ENCODE data around the gene LPCAT1.
"Not testable (repeated sequence)": the region's sequence is repeated elsewhere in the genome, so short reads cannot be mapped to it uniquely, and the experiment has no call there.

LPCAT1 gene

DNA sequence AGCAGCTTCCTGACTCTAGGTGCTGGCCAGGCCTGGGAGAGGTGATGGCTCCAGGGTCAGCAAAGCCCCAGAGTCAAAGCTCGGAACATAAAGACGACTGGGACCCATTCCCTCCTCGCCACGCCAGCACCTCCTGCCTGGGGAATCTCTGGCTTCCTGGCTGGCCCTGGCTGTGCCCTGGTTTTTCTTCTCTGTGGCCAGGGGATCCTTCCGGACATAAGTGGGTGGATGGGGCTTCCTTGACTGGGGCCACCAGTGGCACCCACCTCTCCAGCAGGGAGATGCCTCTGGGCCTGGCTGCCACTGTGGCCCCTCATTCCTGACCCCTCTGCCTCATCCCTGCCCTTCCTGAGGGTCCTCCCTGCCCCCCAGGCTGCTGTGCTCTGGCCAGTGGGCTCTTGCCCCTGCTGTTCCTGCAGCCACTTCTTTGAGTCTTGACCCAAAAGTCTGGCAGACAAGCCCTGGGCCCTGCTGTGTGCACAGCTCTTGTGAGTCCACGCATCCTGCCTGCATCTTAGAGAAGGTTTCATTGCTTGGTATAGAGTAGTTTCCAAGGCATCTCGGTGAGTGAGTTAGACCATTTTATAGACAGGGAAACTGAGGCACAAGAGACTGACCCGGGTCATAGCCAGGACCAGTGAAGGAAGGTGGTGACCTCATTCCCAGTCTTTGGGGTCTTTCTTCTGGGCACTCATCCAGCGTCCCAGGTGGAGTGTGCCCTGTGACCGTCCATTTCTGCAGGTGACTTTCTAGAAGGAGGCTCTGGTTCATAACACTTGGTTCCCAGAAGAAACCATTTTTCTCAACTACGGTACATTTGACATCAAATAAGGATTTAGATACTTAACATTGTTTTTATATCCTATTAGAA lies 17.3 kb upstream of the LPCAT1 start:
- no peak for DNase-seq (ENCODE audit: low spot score)

DNA sequence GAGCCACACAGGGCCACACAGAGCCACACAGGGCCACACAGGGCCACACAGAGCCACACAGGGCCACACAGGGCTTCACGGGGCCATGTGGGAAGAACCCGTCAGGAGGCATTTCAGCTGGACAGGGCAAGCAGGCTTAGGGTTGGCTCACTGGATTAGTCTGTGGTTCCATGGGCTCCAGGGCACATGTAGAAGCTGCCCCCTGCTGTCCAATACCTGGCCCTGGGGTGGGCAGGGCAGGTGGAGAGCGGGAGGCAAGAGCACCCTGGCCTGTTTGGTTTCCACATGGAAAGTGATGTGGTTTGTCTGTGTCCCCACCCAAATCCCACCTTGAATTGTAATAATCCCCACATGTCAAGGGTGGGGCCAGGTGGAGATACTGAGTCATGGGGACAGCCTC lies 16.4 kb upstream of the LPCAT1 start:
- no peak for DNase-seq (ENCODE audit: low spot score)

DNA sequence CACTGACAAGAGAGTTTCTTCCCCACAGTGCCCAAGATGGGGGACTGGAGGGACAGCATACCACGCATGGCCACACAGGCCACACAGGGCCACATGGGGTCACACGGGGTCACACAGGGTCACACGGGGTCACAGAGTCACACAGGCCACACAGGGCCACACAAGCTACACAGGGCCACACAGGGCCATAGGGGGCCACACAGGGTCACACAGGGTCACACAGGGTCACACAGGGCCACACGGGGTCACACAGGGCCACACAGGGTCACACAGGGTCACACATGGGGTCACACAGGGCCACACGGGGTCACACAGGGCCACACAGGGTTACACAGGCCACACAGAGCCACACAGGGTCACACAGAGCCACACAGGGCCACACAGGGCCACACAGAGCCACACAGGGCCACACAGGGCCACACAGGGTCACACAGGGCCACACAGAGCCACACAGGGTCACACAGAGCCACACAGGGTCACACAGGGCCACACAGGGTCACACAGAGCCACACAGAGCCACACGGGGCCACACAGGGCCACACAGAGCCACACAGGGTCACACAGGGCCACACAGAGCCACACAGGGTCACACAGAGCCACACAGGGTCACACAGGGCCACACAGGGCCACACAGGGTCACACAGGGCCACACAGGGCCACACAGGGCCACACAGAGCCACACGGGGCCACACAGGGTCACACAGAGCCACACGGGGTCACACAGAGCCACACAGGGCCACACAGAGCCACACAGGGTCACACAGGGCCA lies 15.8 kb upstream of the LPCAT1 start:
- not testable (repeated sequence) for DNase-seq (ENCODE audit: low spot score)

DNA sequence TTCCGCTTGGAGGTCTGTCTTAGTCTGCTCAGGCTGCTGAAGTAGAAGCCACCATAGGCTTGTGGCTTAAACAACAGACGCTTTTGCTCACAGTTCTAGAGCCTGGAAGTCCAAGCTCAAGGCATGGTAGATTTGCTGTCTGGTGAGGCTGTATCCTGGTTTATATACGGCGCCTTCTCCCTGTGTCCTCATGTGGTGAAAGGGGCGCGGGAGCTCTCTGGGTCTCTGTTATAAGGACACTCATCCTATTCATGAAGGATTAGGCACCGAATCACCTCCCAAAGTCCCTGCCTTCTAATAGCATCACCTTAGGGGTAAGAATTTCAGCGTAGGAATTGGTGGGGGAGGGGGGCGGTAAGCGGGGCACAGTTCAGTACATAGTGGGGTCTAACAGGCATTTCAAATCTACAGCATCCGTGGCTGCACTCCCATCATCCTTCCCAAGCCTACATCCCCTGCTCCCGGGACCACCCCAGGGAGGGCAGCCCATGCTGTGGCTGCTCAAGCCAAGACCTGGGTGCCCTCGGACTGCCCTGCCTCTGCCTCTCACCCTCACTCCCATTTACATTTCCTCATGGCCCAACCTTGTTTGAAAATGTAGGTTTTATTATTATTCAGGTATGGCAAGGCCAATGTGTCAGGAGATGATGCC lies 15.1 kb upstream of the LPCAT1 start:
- DNase-seq (ENCODE audit: low spot score) = no peak

DNA sequence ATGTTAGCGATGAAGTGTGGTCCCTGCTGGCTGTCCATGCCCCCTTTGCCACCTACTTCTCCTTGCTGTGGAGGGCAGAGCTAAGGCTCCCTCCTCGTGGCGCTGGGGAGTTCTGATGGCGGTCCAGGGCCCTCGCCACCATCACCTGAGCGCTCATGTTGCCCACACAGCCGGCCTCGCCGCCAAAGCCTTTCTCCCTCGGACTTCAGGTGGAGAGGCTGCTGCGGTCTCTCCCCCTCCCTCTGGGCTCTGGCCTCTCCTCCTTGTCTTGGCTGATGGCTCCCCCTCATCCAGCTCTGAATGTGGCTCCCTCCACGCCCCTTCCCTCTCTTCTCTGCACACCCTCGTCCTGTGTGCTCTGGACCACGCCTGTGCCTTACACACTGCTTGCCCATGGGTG lies 14.5 kb upstream of the LPCAT1 start:
- DNase-seq (ENCODE audit: low spot score) = no peak

DNA sequence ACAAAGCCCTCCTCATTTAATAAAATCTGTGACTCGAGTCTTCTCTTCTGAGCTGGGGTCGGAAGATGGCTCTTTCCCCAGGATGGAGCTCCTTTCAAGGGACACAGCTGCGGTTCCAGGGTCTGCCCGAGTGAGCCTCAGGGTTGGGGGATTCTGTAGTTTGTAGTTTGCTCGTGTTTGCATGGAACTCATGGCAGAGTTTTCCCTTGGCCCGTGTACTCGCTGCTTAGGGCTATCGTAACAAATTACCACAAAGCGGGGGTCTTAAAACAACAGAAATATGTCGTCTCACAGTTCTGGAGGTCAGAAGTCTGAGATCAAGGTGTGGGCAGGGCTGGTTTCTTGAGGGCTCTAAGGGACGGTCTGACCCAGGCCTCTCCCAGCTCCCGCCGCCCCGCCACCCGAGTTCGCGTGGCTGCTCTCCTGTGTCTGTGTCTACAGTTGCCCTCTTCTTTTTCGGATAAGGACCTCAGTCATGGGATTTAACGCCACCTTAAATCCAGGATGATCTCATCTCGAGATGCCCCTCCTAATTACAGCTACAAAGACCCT lies 13.9 kb upstream of the LPCAT1 start:
- no peak for DNase-seq (ENCODE audit: low spot score)

DNA sequence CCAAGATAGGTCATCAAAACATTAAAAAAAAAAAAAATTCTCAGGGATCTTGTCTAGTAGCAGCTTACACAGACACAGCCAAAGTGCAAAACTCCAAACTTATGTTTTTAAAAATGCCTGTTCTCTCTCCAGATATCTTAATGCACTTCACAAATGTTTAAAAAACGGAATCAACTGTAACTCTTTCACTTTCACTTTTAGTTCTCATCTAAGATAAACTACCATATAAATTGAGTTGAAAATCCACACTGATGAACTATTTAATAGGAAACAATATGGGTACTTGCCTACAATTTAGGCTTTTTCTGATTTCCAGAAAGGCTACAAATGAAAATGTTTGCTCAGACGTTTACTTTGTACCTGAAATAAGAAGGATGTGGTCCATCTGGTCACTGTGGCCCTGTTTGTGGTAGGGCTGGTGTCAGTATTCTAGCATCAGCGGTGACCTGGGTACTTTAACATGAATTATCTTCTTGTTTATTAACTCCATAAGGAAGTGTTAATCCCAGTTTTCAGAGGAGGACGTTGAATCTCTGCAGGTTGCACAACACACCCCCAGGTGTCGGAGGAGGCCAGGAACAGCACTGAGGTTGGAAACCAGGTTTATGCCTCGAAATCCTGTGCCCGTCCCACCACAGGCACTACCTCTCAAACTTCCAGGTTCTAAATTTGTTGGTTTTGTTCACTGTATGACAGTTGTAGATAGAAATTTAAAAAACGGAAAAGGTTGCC lies 13.3 kb upstream of the LPCAT1 start:
- no peak for DNase-seq (ENCODE audit: low spot score)

DNA sequence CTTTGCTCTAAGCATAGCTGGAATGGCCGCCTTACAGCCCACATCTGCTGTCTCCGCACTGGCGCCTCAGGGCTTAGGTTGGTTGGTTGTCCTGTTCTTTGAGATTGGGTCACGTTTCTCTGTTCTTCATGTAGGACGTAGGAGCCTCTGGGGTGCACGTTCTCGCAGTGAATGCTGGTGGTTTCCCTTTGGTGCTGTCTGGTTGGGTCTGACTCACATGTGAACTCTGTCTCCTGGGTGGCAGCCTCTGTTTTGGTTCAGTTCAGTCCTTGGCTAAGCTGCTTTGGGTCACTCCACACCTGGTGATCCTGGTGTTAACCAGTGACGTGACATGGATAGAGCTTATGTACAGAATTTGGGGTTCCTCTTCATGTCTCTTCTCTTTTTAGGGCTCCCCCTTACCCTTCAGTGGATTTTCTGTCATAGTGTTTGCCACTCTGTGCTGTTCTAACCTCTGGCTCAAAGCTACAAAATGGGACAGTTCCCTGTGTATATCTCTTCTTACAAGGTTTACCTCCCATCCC lies 12.6 kb upstream of the LPCAT1 start:
- peak; percentile 64 for DNase-seq (ENCODE audit: low spot score)

DNA sequence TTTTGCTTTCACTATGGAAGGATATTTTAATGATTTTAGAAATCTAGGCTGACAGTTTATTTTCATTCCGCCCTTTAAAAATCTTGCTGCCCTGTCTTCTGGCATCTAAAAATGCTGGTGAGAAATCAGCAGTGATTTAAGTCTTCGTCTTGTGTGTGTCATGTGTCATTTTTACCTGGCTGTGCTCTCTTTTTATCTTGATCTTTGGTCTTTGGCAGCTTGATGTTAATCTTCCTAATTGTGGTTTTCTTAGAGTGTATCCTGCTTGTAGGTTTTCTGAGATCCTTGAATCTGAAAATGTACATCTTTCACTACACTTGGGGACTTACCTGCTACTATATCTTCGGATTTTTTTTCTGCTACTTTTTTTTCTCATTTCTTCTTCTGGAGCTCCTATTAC lies 11.9 kb upstream of the LPCAT1 start:
- DNase-seq (ENCODE audit: low spot score) = no peak

DNA sequence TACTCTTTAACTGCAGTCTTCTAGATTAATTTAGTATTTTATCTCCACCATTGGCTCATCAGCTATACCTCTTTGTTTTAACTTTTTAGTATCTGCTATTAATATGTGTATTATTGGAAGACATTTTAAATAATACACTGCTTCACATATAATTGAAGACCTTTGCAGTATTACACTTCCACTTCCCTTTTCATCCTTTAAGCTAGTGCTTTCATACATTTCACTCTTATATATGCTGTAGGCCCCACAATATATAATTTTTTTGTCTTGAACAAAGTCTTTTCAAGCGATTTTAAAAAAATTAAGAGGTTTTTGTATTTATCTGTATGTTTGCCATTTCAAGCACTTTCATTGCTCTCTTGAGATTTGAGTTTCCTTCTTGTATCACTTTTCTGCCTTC lies 8.6 kb upstream of the LPCAT1 start:
- DNase-seq (ENCODE audit: low spot score) = no peak

DNA sequence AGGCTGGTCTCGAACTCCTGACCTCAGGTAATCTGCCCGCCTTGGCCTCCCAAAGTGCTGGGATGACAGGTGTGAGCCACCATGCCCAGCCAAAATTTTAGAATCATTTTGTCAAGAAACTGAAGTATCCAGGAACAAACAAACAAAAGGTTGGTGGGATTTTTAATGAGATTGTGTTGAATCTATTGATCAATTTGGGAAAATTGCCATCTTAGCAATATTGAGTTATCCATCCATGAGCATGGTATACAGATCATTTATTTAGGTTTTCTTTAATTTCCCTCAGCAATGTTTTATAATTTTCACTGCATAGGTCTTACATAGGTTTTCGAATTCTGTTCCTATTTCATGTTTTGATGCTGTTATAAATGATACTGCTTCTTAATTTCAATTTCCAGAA lies 5.7 kb upstream of the LPCAT1 start:
- DNase-seq (ENCODE audit: low spot score) = no peak

DNA sequence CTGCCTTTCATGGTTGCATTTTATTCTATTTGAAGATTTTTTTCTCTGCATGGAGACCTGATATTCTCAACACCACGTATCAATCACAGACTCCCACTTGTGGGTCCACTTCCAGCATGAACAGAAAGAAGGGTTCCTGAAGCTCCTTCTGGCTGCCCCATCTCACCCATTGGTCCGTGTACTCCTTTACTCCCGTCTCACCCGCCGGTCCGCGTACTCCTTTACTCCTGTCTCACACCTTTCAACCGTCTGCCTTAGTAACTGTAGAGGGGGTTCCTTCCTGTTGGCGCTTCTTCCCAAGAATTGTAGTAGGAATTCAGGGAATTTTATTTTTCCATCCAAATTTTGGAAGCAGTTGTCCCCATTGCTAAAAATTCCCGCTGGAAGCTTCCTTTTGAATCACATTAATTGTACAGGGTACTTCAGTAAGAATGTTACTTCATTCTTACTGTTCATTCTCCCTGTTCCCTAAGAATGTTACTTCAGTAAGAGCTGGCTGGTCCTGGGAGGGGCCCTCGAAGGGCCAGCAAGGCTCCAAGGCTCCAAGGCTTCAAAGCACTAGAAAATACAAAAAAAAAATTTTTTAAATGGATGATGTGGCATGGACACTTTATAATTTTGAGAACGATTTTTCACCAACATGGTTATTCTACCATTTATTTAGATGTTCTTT lies 3.9 kb upstream of the LPCAT1 start:
- DNase-seq (ENCODE audit: low spot score) = no peak

DNA sequence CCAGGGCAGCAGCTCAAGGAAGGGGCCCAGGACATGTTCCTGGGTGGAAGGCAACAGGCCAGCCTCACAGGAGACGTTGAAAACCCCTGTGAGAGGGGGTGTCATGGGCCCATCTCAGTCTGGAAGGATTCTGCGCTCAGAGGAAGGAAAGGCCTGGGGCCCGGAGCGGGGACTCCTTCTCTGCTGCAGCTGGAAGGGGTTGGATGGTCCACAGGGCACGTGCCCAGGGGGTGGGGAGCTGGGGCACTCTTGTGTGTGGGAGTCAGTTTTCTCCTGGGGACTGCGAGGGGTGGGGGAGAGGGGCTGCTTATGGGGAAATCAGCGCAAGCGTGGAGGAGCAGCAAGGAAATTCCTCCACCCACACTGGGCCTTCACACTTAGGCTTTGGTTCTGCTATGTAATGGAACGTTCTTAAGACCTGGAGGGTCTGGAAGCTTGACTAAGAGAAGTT lies 2.9 kb upstream of the LPCAT1 start:
- DNase-seq (ENCODE audit: low spot score) = no peak

DNA sequence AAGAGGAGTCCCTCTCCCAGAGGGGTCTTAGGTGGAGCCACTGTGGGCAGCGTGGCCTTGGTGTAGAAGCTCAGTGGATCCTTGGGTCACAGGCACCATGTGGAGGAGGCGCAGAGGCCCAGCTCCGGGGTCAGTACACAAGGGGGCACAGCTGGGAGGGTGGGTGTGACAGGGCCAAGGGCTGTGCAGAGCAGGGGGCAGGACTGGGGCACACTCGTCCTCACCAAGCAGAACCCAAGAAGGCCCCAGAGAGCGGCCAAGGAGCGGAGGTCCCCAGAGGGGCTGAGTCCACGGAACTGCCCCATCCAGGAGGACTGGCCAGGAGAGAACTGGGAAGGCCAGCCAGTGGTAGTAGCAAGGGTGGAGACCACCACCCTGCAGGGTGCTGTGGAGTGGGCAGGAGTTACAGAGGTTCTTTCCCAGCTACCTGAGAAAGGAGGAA lies 2.5 kb upstream of the LPCAT1 start:
- DNase-seq (ENCODE audit: low spot score) = no peak

DNA sequence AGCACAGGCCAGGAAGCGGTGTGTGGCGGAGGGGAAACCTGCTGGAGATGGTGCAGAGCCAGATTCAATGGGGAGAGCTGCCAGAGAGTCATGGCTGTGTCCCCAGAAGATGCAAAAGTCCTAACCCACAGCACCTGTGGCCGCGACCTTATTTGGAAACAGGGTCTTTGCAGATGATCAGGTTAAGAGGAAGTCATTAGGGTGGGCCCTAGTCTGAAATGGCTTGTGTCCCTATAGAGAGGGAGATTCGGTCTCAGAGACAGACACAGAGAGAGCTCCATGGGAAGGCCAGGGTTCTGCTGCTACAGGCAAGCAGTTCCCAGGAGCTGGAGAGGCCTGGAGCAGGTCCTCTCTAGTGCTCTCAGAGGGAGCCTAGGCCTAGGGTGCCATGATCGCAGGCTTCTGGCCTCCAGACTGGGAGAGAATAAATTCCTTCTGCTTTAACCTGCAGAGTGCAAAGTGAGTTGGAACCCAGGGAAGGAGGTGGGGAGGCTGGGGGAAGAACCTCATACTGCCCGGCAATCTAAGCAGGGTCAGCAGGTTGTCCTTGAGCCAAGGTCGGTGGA lies 1.9 kb upstream of the LPCAT1 start:
- no peak for DNase-seq (ENCODE audit: low spot score)

DNA sequence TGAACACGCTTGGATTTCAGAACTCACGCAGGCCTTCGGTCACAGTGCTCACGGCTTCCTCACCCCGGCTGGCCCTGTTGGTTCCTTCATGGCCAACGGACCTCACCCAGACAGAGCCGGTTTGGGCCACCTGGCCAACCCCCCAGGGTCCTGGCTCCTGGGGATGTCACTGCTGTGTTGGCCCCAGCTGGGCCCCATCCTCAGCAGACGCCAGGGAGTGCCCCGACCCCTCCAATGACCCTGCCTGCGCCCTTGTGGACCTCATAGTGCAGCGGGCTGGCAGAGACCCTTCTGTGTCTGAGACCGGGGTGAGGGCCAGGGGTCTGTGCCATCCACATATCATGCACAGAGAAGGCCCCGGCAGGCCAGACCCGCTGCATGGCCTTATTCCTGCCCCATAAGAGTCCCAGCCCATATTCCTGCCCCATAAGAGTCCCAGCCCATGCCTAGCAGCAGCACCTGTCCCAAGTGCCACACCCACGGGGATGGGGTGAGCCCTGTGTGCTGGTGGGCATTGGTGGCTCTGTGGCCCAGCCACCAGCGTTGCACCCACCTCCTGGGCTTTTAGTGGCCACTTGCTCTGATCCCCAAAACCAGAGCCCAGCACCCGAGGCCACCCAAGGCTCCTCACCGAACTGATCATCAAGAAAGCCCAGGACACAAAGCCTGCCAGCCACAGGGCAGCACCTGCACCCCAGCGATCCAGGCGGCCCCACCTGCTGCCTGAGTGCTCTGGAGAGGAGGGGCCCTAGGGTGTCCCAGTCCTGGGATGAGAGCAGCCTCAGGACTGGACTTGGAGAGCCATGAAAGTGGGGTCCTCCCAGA lies 1.3 kb upstream of the LPCAT1 start:
- no peak for DNase-seq (ENCODE audit: low spot score)

DNA sequence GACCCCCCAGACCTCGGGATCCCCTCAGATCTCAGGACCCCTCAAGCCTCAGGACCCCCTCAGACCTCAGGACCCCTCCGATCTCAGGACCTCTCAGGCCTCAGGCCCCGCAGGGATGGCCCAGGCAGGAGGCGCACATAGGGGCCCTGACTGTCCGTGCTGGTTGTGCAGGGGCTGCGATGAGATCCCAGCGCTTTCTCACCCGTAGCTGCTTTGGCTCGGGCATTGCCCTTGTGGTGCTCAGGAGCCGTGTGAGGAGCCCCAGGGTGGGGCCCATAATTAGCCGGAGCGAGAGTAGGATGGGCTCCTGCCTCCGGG lies 680 bp upstream of the LPCAT1 start:
- DNase-seq (ENCODE audit: low spot score) = no peak

DNA sequence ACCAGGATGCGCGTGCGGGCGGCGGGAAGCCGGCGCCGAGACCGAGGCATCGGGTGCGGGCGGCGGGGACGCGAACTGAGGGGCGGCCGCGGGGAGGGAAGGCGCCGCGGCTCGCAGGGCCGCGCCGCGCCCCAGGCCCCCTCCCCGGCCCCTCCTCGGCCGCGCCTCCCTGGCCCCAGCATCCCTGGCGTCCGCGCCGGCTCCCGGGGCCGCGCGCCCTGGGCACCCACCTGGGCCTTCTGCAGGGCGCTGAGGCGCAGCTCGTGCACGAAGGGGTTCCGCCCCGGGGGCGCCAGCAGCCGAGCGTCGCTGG lies 324 bp downstream of the LPCAT1 start:
- DNase-seq (ENCODE audit: low spot score) = no peak

DNA sequence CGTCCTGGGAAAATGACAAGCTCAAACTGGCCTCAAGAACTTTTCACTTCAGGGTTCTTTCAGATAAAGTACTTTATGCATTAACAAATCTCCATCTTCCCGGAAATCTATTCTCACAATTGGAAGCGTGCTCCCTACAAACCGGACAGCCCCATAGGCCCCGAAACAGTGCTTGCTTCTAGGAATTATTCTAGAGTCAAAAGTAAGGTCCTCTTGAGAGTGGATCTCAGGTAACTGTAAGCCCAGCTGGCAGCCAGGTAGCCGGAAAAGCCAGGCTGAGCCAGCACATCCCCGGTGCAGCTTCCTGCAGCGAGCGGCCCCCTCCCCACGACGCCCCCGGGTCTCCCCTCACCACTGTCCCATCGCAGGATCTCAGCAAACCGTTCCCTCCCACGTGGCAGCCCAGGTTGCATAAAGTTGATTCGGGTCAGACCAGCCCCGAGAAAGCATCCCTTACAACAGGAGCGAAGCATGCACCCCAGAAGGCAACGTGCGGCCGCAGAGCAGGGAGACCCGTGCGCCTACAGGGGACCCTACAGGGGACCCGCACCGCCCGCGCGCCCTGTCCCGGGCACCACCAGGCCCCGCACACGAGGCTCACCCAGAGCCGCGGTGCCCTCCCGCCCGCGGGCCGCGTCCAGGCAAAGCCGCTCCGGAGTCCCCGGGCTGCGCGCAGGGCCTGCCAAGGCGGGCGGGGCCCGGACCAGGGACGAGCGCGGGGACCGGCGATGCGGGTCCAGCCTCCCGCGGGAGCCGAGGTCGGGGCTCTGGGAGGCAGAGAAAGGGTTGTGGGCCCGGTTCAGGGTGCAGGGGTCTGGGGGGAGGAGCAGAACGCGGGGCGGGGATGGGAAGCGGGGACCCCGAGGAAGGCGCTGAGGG lies 920 bp downstream of the LPCAT1 start:
- DNase-seq (ENCODE audit: low spot score) = peak; percentile 36
